NCI-H2196 (cell line): ENCODE data around the gene ARHGAP10.

Experiments used
- DNase-seq: peaks from one replicate; lab custom pipeline; 2025; ENCODE audit not compliant: unreplicated experiment; lab: John Stamatoyannopoulos, UW

The ARHGAP10 gene

GRCh38 chr4:147944249-147944648 is 212.4 kb downstream of the ARHGAP10 start:
- DNase-seq = no peak

DNA sequence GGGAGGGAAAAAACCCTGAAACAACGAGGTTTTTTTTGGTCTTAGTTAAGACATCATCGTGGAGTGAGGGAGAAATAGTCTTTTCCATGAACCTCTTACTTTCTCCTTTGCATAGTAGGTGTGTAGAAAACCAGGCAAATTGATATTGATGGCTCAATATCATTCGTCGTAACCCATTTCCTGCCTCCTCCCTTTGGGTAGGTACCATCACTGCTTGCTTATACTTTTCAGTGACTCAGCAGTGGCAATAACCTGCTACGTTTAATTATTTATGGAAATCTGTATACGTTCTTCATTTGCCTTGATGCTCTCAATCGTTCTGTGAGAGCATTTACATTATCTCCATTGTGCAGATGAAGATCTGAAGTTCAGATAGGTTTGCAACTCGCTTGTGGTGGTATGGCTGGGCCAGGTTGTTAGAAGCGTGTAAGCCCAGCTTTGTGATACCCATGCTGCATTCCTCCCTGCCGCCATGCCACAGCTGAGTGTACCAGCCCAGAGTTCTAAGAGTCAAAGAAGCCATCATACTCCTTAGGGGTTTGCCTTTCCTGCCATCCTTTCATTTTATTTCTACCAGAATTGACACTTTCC is 212.9 kb downstream of the ARHGAP10 start:
- no peak for DNase-seq

DNA sequence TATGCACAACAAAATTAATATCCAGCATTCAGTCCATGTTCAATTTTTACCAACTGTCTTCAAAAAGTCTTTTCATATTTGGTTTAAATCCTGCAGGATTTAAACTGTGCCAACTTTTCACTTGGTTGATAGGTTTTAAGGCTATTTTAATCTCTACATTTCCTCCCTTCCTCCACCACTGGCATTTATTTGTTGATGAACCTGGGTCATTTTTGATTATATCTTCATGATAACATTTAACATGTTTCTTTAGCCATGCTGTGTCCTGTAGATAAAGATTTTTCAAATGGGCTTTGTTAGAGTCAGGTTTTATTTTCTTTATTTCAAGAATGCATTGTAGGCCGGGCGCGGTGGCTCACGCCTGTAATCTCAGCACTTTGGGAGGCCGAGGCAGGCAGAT is 216.4 kb downstream of the ARHGAP10 start:
- no peak for DNase-seq

GRCh38 chr4:147950261-147950660 is 218.4 kb downstream of the ARHGAP10 start:
- DNase-seq = no peak

DNA sequence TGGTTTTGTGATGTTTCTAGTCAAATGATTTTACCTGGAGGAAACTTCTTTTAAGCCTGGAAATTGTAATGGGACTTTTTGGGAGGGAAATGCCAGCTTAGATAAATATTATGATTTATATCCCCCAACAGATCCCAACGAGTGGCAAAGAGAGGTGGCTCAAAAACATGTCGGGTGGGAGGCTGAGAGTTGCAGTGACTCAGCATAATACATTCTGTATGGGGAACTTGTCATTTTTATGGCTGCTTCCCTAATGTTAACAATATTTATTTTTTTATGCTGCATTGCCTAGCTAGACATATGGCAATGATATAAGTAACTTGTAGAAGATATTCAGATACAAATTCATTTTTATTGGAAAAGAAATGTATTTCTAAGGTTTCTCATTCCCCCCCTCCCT is 219.0 kb downstream of the ARHGAP10 start:
- no peak for DNase-seq

GRCh38 chr4:147954850-147955249 is 223.0 kb downstream of the ARHGAP10 start:
- DNase-seq = no peak

GRCh38 chr4:147955827-147956558 is 224.1 kb downstream of the ARHGAP10 start:
- no peak for DNase-seq

- no peak for DNase-seq
Observed at GRCh38 chr4:147957446-147957845, 225.6 kb downstream of the ARHGAP10 start.

- DNase-seq = no peak
Observed at GRCh38 chr4:147958057-147958456, 226.2 kb downstream of the ARHGAP10 start.

DNA sequence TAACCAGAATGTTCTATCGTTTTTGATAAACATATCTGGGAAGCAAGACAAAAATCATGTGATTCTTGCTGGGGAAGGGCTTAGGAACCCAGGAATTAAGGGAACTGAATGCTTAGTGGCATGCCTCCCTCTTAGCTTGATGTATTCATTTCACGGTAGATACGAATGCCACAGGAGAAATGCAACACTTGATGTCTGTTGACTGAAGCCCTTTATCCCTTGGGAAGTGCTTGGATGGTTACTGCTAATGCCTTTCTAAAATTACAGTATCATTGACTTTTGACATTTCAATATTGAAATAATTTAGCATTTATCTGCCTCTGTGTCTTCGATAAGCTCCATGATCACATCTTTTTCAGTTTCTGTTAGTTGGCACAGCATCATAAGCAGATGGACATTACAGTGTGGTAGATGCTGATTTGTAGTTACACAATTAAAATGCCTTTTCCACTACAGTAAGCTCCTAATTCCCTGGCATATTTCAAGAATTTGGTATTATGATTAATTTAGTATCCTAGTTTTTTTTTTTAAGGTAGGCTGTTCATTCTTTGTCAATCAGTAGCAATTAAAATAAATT is 226.7 kb downstream of the ARHGAP10 start:
- DNase-seq = no peak

DNA sequence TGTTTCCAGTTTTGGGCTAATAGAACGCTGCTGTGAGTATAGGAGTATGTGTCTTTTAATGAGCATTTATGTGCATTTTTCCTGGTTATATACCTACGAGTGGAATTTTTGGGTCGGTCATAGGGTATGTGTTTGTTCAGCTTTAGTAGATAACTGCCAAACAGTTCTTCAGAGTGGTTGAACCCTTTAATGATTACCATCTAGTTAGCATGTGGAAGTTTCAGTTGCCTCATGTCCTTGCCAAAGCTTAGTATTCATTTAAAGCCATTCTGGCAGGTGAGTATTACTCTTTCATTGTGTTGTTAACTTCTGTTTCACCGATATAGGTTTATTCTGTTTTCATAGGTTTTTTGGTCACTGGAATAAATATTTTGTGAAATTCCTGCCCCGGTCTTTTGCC is 229.1 kb downstream of the ARHGAP10 start:
- no peak for DNase-seq

DNA sequence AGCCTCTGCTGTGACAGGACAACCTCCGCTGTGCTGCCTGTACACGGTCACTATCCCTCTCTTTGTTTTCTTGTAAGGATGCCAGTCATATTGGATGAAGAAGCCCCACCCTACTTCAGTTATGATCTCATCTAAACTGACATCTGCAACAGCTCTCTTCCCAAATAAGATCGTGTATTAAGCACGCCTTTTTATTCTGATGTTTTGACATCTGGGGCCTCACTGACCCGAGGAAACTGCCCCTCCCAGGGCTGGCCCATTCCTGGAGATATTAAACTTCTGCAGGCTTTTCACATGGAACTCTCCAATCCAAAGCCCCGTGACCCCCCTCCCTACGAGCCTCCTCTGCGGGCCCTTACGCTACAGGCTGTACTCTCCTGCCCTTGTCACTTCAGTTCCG is 232.0 kb downstream of the ARHGAP10 start:
- no peak for DNase-seq

- DNase-seq = no peak
Observed at GRCh38 chr4:147964266-147964880, 232.5 kb downstream of the ARHGAP10 start.

- DNase-seq = no peak
Observed at GRCh38 chr4:147965056-147965455, 233.2 kb downstream of the ARHGAP10 start.

DNA sequence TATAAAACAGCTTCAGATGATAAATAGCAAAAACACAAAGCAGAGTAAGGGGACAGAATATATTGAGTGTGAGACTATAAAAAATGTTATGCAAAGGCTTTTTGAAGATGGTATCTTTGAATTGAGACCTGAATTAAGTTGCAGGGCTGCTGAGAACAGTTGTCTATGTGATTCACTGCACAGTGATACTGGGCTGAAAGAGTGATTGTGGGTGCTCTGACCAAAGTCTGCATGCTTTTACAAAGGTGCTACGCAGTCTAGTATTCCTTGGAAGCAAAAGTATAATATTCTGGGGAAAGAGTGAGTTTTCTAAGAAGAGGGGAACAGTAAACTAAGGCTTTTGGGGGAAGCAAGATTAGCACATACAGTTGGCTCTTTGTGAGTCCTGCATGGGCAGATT is 234.0 kb downstream of the ARHGAP10 start:
- no peak for DNase-seq

DNA sequence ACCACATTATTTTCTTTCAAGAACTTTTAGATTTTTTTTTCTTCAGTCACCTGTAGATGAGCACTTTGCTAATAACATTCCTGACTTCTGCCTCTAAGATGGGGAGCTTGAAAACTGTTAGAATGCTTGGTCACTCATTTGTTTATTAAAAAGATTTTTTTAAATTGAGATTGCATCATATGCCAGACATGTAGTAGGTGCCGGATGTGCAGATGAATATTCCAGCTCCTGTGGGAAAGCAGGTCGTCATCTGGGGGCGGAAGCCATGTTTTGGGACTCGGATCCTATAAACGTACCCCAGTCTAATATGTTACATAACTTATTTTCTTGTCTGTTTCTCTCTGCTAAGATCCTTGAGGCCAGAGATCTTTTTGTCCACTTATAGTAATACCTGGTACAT is 236.8 kb downstream of the ARHGAP10 start:
- DNase-seq = no peak

DNA sequence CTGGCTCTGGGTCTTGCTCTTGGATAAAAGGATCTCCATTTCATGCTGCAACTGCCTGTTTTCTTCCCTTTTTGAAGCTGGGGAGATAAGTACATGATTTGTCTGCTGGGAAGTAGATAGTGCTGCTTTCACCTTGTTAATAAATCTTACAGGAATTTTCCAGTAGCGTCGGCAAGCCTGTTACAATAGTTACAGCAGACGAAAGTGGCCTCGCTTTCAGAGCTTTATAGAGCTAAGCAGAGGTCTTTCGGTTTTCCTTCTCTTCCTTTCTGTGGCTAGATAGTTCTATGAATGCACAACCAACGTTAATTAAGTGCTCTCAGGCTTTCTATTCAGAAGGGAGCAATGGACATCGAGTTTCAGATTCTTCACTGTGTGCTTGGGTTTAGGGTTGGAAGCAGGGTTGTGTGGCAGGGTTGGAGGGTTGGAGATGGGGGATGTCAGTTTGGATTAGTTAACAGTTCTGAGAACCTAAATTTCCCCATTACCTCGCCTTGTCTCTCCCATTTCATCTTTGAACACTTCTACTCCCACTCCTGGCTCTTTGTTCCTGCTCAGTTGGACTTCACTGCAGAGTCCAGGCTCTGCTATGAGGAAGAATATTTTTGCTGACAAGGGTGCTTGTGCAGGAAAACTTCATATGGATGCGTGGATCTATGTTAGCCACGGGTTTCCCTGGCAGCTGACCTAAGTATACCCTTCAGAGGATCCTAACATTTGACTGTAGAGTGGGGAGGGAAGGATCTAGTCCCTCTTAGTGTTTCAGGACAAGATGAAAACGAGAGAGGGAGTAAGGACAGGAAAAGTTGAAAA is 237.9 kb downstream of the ARHGAP10 start:
- DNase-seq = no peak

GRCh38 chr4:147971116-147971515 is 239.2 kb downstream of the ARHGAP10 start:
- DNase-seq = no peak

DNA sequence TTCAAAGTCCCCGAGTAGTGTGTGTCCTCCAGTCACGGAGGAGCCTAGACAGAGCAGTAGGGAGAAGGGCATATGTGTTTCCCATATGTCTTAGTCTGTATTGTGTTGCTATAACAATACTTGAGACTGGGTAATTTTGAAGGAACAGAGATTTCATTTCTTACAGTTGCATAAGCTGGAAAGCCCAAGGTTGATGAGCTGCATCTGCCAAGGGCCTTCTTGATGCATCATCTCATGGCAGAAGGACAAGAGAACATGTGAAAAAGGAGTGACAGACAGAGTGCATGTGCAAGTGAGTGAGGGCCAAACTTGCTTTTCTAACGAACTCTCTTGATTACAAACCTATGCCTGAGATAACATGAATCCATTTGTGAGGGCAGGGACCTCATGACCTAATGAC is 243.4 kb downstream of the ARHGAP10 start:
- no peak for DNase-seq

DNA sequence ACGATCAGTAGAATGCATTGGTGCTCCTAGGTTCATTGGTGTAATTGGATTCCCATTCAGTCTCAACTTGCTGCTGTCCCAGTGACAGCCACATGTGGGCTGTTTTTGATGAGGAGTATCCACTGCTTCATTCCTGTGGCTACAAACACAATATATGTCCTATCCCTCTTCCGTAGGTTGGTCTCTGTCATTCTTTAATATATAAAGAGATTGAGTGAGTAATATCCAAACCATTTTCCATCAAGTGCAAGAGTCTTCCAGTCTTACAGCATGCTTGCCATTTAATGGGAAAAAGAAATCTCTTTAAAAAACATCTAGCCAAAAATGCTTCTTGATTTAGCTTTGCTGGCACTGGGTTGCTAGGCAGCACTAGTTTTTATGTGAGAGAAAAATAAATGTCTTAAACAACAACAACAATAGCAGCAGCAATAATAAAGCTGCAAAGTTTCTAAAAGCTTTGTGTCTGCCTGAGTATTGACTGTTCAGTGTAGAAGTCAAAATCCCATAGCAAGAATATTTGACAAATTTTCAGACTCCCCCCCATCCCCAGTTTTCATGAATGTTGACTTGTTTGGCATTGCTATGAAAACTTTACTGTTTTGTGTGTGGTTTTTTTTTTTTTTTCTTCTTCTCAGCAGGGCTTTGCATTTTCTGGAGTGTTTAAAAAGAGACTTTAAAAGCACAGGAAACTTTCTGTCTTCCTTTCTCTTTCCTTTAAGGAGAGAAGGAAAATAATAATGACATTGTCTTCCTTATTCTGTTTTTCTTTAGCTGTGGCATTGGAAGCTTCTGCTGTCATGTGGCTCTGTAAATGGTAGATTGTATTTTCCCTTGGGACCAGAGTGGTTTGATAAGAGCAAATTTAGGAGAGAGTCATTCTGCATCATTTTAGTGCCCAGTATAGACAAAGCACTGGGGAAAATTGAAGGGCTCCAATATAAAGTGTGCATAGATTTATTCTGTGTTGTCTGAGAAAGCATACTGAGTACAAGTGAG is 244.3 kb downstream of the ARHGAP10 start:
- no peak for DNase-seq
